ENCODE measurements around the gene MLST8. TPM values are rescaled to one million over a fixed set of nuclear protein-coding genes. Genes with fewer than 3 reads are reported as not detected.
A peak's percentile ranks its signal among the peaks of the same experiment; 100 is the strongest.
"Not testable (repeated sequence)": the region's sequence is repeated elsewhere in the genome, so short reads cannot be mapped to it uniquely, and the experiment has no call there.

Gene MLST8
- total RNA-seq, 2 donors from 2014 or later: 28.2 to 31.4 TPM

GRCh38 chr16:2236337-2237101 lies 31.3 kb downstream of the MLST8 start, which contains the start of gene DNASE1L2:
DNASE1L2 (plus strand) TSS chr16:2236444; CDS start chr16:2236817, 373 bp downstream.
- DNase-seq (no peak), ATAC-seq (peak; percentile 31)
- peaks cover 2% of the 10 kb centered on the region for H3K36me3 Mint-ChIP-seq (ENCODE audit: low read depth)
- no peaks in the 10 kb centered on the region for H3K27me3 Mint-ChIP-seq
- no peaks in the 10 kb centered on the region for H3K9me3 ChIP-seq (ENCODE audit: control insufficient read depth, low read length, poor library complexity, severe bottlenecking)
- H3K27ac Mint-ChIP-seq: no peak within 1 kb of the TSS
- peaks cover 3% of the 10 kb centered on the region for H3K4me1 Mint-ChIP-seq
- no peak within 1 kb of the TSS for H3K4me3 Mint-ChIP-seq

- H3K9me3 ChIP-seq (ENCODE audit: control insufficient read depth, low read length, poor library complexity, severe bottlenecking): no peaks in the 10 kb centered on the region
- Mint-ChIP-seq H3K4me1 (peaks cover 3% of the 10 kb centered on the region), H3K36me3 (ENCODE audit: low read depth) (peaks cover 2% of the 10 kb centered on the region), H3K27ac (no peak overlapping the region), H3K27me3 (no peaks in the 10 kb centered on the region), H3K4me3 (no peak overlapping the region)
- no peak for DNase-seq
- ATAC-seq: no peak
These were observed 31.8 kb downstream of the MLST8 start for GRCh38 chr16:2237102-2237482.

- peaks cover 5% of the 10 kb centered on the region for H3K4me1 Mint-ChIP-seq
- peaks cover 2% of the 10 kb centered on the region for H3K36me3 Mint-ChIP-seq (ENCODE audit: low read depth)
- no peak overlapping the region for H3K27ac Mint-ChIP-seq
These were observed 32.4 kb downstream of the MLST8 start for GRCh38 chr16:2237493-2238149.

GRCh38 chr16:2238150-2238837 lies 33.0 kb downstream of the MLST8 start:
- no peaks in the 10 kb centered on the region for H3K9me3 ChIP-seq (ENCODE audit: control insufficient read depth, low read length, poor library complexity, severe bottlenecking)
- ATAC-seq: no peak
- Mint-ChIP-seq H3K36me3 (ENCODE audit: low read depth) (peaks cover 2% of the 10 kb centered on the region), H3K4me3 (no peak overlapping the region), H3K27me3 (no peaks in the 10 kb centered on the region), H3K4me1 (peaks cover 5% of the 10 kb centered on the region), H3K27ac (no peak overlapping the region)
- no peak for DNase-seq

More at GRCh38 chr16:2237493-2238149, 32.4 kb downstream of the MLST8 start:
- ATAC-seq: no peak
- no peaks in the 10 kb centered on the region for H3K9me3 ChIP-seq (ENCODE audit: control insufficient read depth, low read length, poor library complexity, severe bottlenecking)
- no peaks in the 10 kb centered on the region for H3K27me3 Mint-ChIP-seq
- H3K4me3 Mint-ChIP-seq: no peak overlapping the region
- no peak for DNase-seq

- Mint-ChIP-seq H3K4me3 (no peak overlapping the region), H3K27ac (no peak overlapping the region), H3K4me1 (peaks cover 5% of the 10 kb centered on the region), H3K36me3 (ENCODE audit: low read depth) (no peaks in the 10 kb centered on the region), H3K27me3 (no peaks in the 10 kb centered on the region)
- ATAC-seq (no peak), DNase-seq (no peak)
- no peaks in the 10 kb centered on the region for H3K9me3 ChIP-seq (ENCODE audit: control insufficient read depth, low read length, poor library complexity, severe bottlenecking)
These were observed 33.8 kb downstream of the MLST8 start for GRCh38 chr16:2238838-2239675.

GRCh38 chr16:2240331-2240730 lies 35.1 kb downstream of the MLST8 start:
- H3K4me3 Mint-ChIP-seq; H3K9me3 ChIP-seq (ENCODE audit: control insufficient read depth, low read length, poor library complexity, severe bottlenecking); H3K4me1 Mint-ChIP-seq; DNase-seq; H3K36me3 Mint-ChIP-seq (ENCODE audit: low read depth); ATAC-seq; H3K27me3 Mint-ChIP-seq; H3K27ac Mint-ChIP-seq: not testable (repeated sequence)

GRCh38 chr16:2242598-2242997 lies 37.3 kb downstream of the MLST8 start:
- Mint-ChIP-seq H3K36me3 (ENCODE audit: low read depth) (no peaks in the 10 kb centered on the region), H3K4me3 (no peak overlapping the region), H3K27ac (no peak overlapping the region), H3K27me3 (no peaks in the 10 kb centered on the region), H3K4me1 (peaks cover 3% of the 10 kb centered on the region)
- no peak for DNase-seq
- ATAC-seq: no peak
- H3K9me3 ChIP-seq (ENCODE audit: control insufficient read depth, low read length, poor library complexity, severe bottlenecking): no peaks in the 10 kb centered on the region

GRCh38 chr16:2243031-2243528 lies 37.8 kb downstream of the MLST8 start:
- Mint-ChIP-seq H3K36me3 (ENCODE audit: low read depth) (no peaks in the 10 kb centered on the region), H3K4me1 (peaks cover 3% of the 10 kb centered on the region), H3K27me3 (no peaks in the 10 kb centered on the region), H3K4me3 (no peak overlapping the region), H3K27ac (no peak overlapping the region)
- no peak for DNase-seq
- ATAC-seq: no peak
- no peaks in the 10 kb centered on the region for H3K9me3 ChIP-seq (ENCODE audit: control insufficient read depth, low read length, poor library complexity, severe bottlenecking)

GRCh38 chr16:2243781-2244180 lies 38.5 kb downstream of the MLST8 start:
- H3K4me3 Mint-ChIP-seq: no peak overlapping the region
- peaks cover 3% of the 10 kb centered on the region for H3K4me1 Mint-ChIP-seq
- no peak for ATAC-seq

GRCh38 chr16:2244301-2244700 lies 39.0 kb downstream of the MLST8 start:
- no peak overlapping the region for H3K27ac Mint-ChIP-seq
- ATAC-seq: no peak
- H3K9me3 ChIP-seq (ENCODE audit: control insufficient read depth, low read length, poor library complexity, severe bottlenecking): no peaks in the 10 kb centered on the region

More at GRCh38 chr16:2243781-2244180, 38.5 kb downstream of the MLST8 start:
- Mint-ChIP-seq H3K36me3 (ENCODE audit: low read depth) (no peaks in the 10 kb centered on the region), H3K27ac (no peak overlapping the region), H3K27me3 (no peaks in the 10 kb centered on the region)
- H3K9me3 ChIP-seq (ENCODE audit: control insufficient read depth, low read length, poor library complexity, severe bottlenecking): no peaks in the 10 kb centered on the region
- no peak for DNase-seq

GRCh38 chr16:2244926-2245795 lies 39.9 kb downstream of the MLST8 start:
- no peak for DNase-seq
- no peaks in the 10 kb centered on the region for H3K36me3 Mint-ChIP-seq (ENCODE audit: low read depth)

More at GRCh38 chr16:2244301-2244700, 39.0 kb downstream of the MLST8 start:
- no peak for DNase-seq
- Mint-ChIP-seq H3K36me3 (ENCODE audit: low read depth) (no peaks in the 10 kb centered on the region), H3K4me3 (no peak overlapping the region), H3K4me1 (peaks cover 3% of the 10 kb centered on the region), H3K27me3 (no peaks in the 10 kb centered on the region)

More at GRCh38 chr16:2244926-2245795, 39.9 kb downstream of the MLST8 start:
- Mint-ChIP-seq H3K27ac (no peak overlapping the region), H3K4me3 (no peak overlapping the region), H3K27me3 (no peaks in the 10 kb centered on the region), H3K4me1 (peaks cover 3% of the 10 kb centered on the region)
- H3K9me3 ChIP-seq (ENCODE audit: control insufficient read depth, low read length, poor library complexity, severe bottlenecking): no peaks in the 10 kb centered on the region
- ATAC-seq: no peak
